ENCODE data around the gene ASPDH. TPM values are rescaled to one million over a fixed set of nuclear protein-coding genes. Genes with fewer than 3 reads are reported as not detected.
"Not testable (repeated sequence)": the region's sequence is repeated elsewhere in the genome, so short reads cannot be mapped to it uniquely, and the experiment has no call there.

The ASPDH gene
- total RNA-seq, 1 donor from 2014 or later = not detected

DNA sequence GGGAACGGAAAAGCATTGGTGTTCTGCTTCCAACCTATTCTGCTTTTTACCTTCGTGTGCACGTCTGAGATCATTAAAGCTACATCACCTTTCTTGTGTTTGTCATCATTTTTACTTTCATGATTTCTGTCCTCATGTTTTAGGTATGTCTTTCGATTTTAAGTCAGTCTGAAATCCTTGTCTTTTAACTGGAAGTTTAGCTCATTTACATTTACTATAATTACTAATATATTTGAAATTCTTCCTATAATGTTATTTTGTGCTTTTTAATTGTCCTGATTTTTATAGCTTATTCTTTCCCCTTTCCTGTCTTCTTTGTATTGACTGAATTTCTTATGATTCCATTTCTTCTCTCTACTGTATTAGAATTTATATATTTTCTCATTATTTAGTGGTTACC lies 19.2 kb upstream of the ASPDH start:
- H3K9me3 Mint-ChIP-seq (ENCODE audit: unreplicated experiment) = peaks cover 12% of the 10 kb centered on the region
- TF ChIP-seq CTCF (IDR thresholded peaks at IDR 0.05; ENCODE audit: partially characterized antibody, unreplicated experiment) = no peak
- H3K27me3 Mint-ChIP-seq (ENCODE audit: unreplicated experiment) = peaks cover 4% of the 10 kb centered on the region
- no peak for DNase-seq
- no peaks in the 10 kb centered on the region for H3K4me1 Mint-ChIP-seq (ENCODE audit: low read depth, unreplicated experiment)
- H3K4me3 Mint-ChIP-seq (ENCODE audit: unreplicated experiment) = no peak overlapping the region
- H3K36me3 Mint-ChIP-seq (ENCODE audit: unreplicated experiment) = peaks cover 17% of the 10 kb centered on the region
- H3K27ac Mint-ChIP-seq (ENCODE audit: unreplicated experiment) = no peak overlapping the region

GRCh38 chr19:50531171-50531612 lies 17.5 kb upstream of the ASPDH start:
- no peak for TF ChIP-seq CTCF (IDR thresholded peaks at IDR 0.05; ENCODE audit: partially characterized antibody, unreplicated experiment)
- Mint-ChIP-seq H3K36me3 (ENCODE audit: unreplicated experiment) (peaks cover 17% of the 10 kb centered on the region), H3K4me1 (ENCODE audit: low read depth, unreplicated experiment) (no peaks in the 10 kb centered on the region), H3K9me3 (ENCODE audit: unreplicated experiment) (peaks cover 10% of the 10 kb centered on the region), H3K4me3 (ENCODE audit: unreplicated experiment) (no peak overlapping the region), H3K27me3 (ENCODE audit: unreplicated experiment) (peaks cover 2% of the 10 kb centered on the region), H3K27ac (ENCODE audit: unreplicated experiment) (no peak overlapping the region)
- DNase-seq = no peak

DNA sequence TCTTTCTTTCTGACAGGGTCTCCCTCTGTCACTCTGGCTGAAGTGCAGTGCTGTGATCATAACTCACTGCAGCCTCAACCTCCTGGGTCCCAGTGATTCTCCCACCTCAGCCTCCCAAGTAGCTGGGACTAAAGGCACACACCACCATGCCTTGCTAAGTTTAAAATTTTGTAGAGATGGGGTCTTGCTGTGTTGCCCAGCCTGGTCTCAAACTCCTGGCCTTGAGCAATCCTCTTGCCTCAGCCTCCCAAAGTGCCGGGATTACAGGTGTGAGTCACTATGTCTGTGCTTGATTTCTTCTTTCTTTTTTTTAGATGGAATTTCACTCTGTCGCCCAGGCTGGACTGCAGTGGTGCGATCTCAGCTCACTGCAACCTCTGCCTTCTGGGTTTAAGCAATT lies 14.3 kb upstream of the ASPDH start:
- not testable (repeated sequence) for H3K4me3 Mint-ChIP-seq (ENCODE audit: unreplicated experiment)

GRCh38 chr19:50522881-50523280 lies 9.2 kb upstream of the ASPDH start:
- Mint-ChIP-seq H3K36me3 (ENCODE audit: unreplicated experiment) (no peaks in the 10 kb centered on the region), H3K27ac (ENCODE audit: unreplicated experiment) (no peak overlapping the region), H3K4me1 (ENCODE audit: low read depth, unreplicated experiment) (no peaks in the 10 kb centered on the region), H3K27me3 (ENCODE audit: unreplicated experiment) (peaks cover 4% of the 10 kb centered on the region), H3K9me3 (ENCODE audit: unreplicated experiment) (peaks cover 2% of the 10 kb centered on the region), H3K4me3 (ENCODE audit: unreplicated experiment) (no peak overlapping the region)
- DNase-seq = no peak
- TF ChIP-seq CTCF (IDR thresholded peaks at IDR 0.05; ENCODE audit: partially characterized antibody, unreplicated experiment) = no peak

More for the DNA sequence above, 14.3 kb upstream of the ASPDH start:
- not testable (repeated sequence) for H3K36me3 Mint-ChIP-seq (ENCODE audit: unreplicated experiment); H3K9me3 Mint-ChIP-seq (ENCODE audit: unreplicated experiment); H3K27ac Mint-ChIP-seq (ENCODE audit: unreplicated experiment); H3K4me1 Mint-ChIP-seq (ENCODE audit: low read depth, unreplicated experiment); DNase-seq; H3K27me3 Mint-ChIP-seq (ENCODE audit: unreplicated experiment)

DNA sequence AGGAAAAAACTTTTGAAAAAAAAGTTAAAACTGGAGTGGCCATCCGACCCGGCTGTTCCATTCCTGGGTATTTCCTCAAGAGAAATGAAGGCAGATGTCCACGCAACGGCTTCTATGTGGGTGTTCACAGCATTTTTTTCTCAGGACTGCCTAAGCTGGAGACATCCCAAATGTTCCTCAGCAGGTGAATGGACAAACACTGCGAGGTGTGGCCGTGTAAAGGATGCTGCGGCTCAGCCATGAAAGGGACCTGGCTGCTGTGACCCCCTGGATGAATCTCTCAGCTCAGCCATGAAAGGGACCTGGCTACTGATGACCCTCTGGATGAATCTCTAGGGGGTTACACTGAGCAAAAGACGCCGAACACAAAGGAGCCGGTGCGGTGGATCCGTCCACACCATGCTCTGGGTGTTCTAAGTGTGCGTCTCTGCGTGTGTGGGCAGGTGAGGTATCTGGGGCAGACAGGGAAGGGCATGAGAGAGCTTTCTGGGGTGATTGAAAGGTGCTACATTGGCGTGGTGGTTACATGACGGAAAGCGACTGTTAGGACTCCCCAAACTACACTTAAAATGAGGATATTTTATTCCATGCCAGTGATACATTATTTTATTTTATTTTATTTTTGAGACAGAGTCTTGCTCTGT lies 7.2 kb upstream of the ASPDH start:
- TF ChIP-seq CTCF (IDR thresholded peaks at IDR 0.05; ENCODE audit: partially characterized antibody, unreplicated experiment) = no peak
- H3K27me3 Mint-ChIP-seq (ENCODE audit: unreplicated experiment) = peaks cover 4% of the 10 kb centered on the region
- no peak for DNase-seq
- no peaks in the 10 kb centered on the region for H3K36me3 Mint-ChIP-seq (ENCODE audit: unreplicated experiment)
- no peaks in the 10 kb centered on the region for H3K4me1 Mint-ChIP-seq (ENCODE audit: low read depth, unreplicated experiment)
- H3K9me3 Mint-ChIP-seq (ENCODE audit: unreplicated experiment) = peaks cover 2% of the 10 kb centered on the region
- H3K27ac Mint-ChIP-seq (ENCODE audit: unreplicated experiment) = no peak overlapping the region
- H3K4me3 Mint-ChIP-seq (ENCODE audit: unreplicated experiment) = no peak overlapping the region
